Keratinocyte (primary cell): Measurements from ENCODE around the gene XPO1. TPM values are rescaled to one million over a fixed set of nuclear protein-coding genes. Genes with fewer than 3 reads are reported as not detected.
"Not testable (repeated sequence)": the region's sequence is repeated elsewhere in the genome, so short reads cannot be mapped to it uniquely, and the experiment has no call there.

Experiments
- DNase-seq: peaks from one replicate; pipeline ENCODE4 v3.0.0-alpha.2; 2011; ENCODE audit warnings: low read depth, missing footprints, low spot score
- FAIRE-seq: peaks from 2 replicates; lab custom pipeline; 2011; peaks lifted over from hg19 to GRCh38; lab: Jason Lieb, UNC
- H2AFZ ChIP-seq: 2 replicates; pipeline ENCODE4 v1.6.0; 2012; ENCODE audit warnings: low read length, control low read depth, inconsistent platforms; ENCODE audit not compliant: control insufficient read depth
- H3K27ac ChIP-seq: 2 replicates; pipeline ENCODE4 v1.5.1; 2011; ENCODE audit warnings: low read length; ENCODE audit not compliant: control insufficient read depth, insufficient read depth
- H3K27me3 ChIP-seq: 3 replicates; pipeline ENCODE4 v1.6.0; 2011; ENCODE audit warnings: low read length; ENCODE audit not compliant: control insufficient read depth, insufficient read depth; ENCODE audit errors: extremely low read depth
- H3K36me3 ChIP-seq, 2 experiments: 2 replicates in 1 of 2; 3 replicates in 1 of 2; pipeline ENCODE4 v1.5.1; 2011; ENCODE audit warnings: low read length in 2 of 2, mild to moderate bottlenecking in 1 of 2; ENCODE audit not compliant: control insufficient read depth in 2 of 2, insufficient read depth in 2 of 2; ENCODE audit errors: extremely low read depth in 1 of 2
- H3K4me1 ChIP-seq: 3 replicates; pipeline ENCODE4 v1.5.1; 2011; ENCODE audit warnings: low read length; ENCODE audit not compliant: control insufficient read depth, insufficient read depth; ENCODE audit errors: extremely low read depth
- H3K4me2 ChIP-seq: 3 replicates; pipeline ENCODE4 v1.6.0; 2011; ENCODE audit warnings: low read depth, low read length; ENCODE audit not compliant: control insufficient read depth, insufficient read depth; ENCODE audit errors: extremely low read depth
- H3K4me3 ChIP-seq, 3 experiments: fragments of 200-600 bp in 1 of 3; sonication (generic) in 1 of 3; 2 replicates in 2 of 3; 3 replicates in 1 of 3; pipeline ENCODE4 v1.5.1; 2011 to 2016; ENCODE audit warnings: low read length in 3 of 3, mild to moderate bottlenecking in 3 of 3, control low read depth in 2 of 3, inconsistent platforms in 1 of 3, low read depth in 1 of 3, mixed read lengths in 1 of 3, mixed run types in 1 of 3, moderate library complexity in 1 of 3; ENCODE audit not compliant: control insufficient read depth in 2 of 3, insufficient read depth in 2 of 3; ENCODE audit errors: extremely low read depth in 1 of 3
- H3K79me2 ChIP-seq: 2 replicates; pipeline ENCODE4 v1.6.0; 2012; ENCODE audit warnings: low read length; ENCODE audit not compliant: control insufficient read depth, insufficient read depth
- H3K9ac ChIP-seq: 3 replicates; pipeline ENCODE4 v1.6.0; 2011; ENCODE audit warnings: low read length; ENCODE audit not compliant: control insufficient read depth, insufficient read depth; ENCODE audit errors: extremely low read depth
- H3K9me1 ChIP-seq: 3 replicates; pipeline ENCODE4 v1.6.0; 2011; ENCODE audit warnings: low read length; ENCODE audit not compliant: control insufficient read depth, insufficient read depth; ENCODE audit errors: extremely low read depth
- H3K9me3 ChIP-seq: 2 replicates; pipeline ENCODE4 v1.5.1; 2012; ENCODE audit warnings: low read depth, low read length; ENCODE audit not compliant: control insufficient read depth
- H4K20me1 ChIP-seq: 3 replicates; pipeline ENCODE4 v1.6.0; 2011; ENCODE audit warnings: low read length; ENCODE audit not compliant: control insufficient read depth, insufficient read depth; ENCODE audit errors: extremely low read depth
- CTCF ChIP-seq, 3 experiments: IDR thresholded peaks in 1 of 3; conservative IDR thresholded peaks in 1 of 3; optimal IDR thresholded peaks in 1 of 3; 2 replicates in 2 of 3; 3 replicates in 1 of 3; pipeline versions ENCODE3 to v1.5.1; 2011; ENCODE audit warnings: low read length in 3 of 3, mild to moderate bottlenecking in 3 of 3, moderate library complexity in 2 of 3, control low read depth in 1 of 3, inconsistent platforms in 1 of 3; ENCODE audit not compliant: insufficient read depth in 2 of 3; ENCODE audit errors: extremely low read depth in 1 of 3
- EZH2 ChIP-seq: IDR thresholded peaks from one replicate; pipeline ENCODE4 v1.6.1; 2012; ENCODE audit warnings: inconsistent platforms, mild to moderate bottlenecking, low read length, moderate library complexity
- dilution Hi-C: fragments of 300-500 bp; cut with MboI; formaldehyde crosslinking; loops from one replicate; pipeline ENCODE4 v1.7.0; 2020; ENCODE audit warnings: low sequenced_read_pairs; ENCODE audit not compliant: extremely low pct_ligation_motif_present
- polyA plus RNA-seq, 5 experiments: library from polyadenylated mRNA; depleted of rRNA in 3 of 5; stranded (reverse) in 3 of 5; stranded (forward) in 1 of 5; unstranded in 1 of 5; fragments of >200 nt; gene quantifications; 1 replicate in 1 of 5; 2 replicates in 3 of 5; 3 replicates in 1 of 5; pipeline versions ENCODE4 v1.2.1 to v1.2.3, GENCODE V29; 2011 to 2012; ENCODE audit warnings: missing spikeins in 2 of 5, low read depth in 1 of 5, low replicate concordance in 1 of 5

The XPO1 gene
- polyA plus RNA-seq, 1 donor (not counting 4 experiments of a cell fraction or from before 2014, with no cell fraction given): 144 TPM

GRCh38 chr2:61549546-61549945 lies 11.4 kb upstream of the XPO1 start:
- no peak overlapping the region for H2AFZ ChIP-seq
- TF ChIP-seq CTCF (optimal IDR thresholded peaks at IDR 0.05 in 1 of 3, IDR thresholded peaks at IDR 0.05 in 1 of 3, conservative IDR thresholded peaks at IDR 0.05 in 1 of 3; ENCODE audit: extremely low read depth in 1 of 3, insufficient read depth in 2 of 3, low read length in 3 of 3) (no peak), EZH2 (no peak)
- H3K4me2 ChIP-seq: no peak overlapping the region
- H4K20me1 ChIP-seq: no peaks in the 10 kb centered on the region
- H3K4me3 ChIP-seq: no peak overlapping the region
- no peak for FAIRE-seq
- H3K9me1 ChIP-seq: no peaks in the 10 kb centered on the region
- H3K9me3 ChIP-seq: no peaks in the 10 kb centered on the region
- H3K27ac ChIP-seq: no peak overlapping the region
- no peaks in the 10 kb centered on the region for H3K27me3 ChIP-seq
- no peak for DNase-seq
- no peaks in the 10 kb centered on the region for H3K79me2 ChIP-seq
- no peak overlapping the region for H3K9ac ChIP-seq
- H3K4me1 ChIP-seq: no peaks in the 10 kb centered on the region
- dilution Hi-C loops: no loop called here
- no peaks in the 10 kb centered on the region for H3K36me3 ChIP-seq

DNA sequence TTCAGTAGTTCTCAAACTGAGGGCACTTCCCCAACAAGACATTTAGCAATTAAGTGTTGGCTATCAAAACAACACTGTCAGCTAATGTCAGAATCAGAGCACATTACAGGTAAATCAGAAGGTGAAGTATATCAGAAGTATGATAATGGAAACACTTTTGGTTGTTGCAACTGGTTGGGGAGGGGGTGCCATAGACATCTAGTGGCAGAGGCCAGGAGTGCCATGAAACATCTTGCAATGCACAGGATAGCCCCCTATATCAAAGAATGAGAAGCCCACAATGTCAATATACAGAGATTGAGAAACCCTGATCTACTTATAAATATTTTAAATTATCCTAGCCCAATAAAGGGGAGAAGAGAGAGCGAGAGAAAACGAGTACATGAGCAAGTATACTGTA lies 4.9 kb upstream of the XPO1 start:
- Histone ChIP-seq H3K36me3 (no peaks in the 10 kb centered on the region), H4K20me1 (no peaks in the 10 kb centered on the region), H3K27ac (no peak overlapping the region), H3K9ac (no peak overlapping the region), H3K9me1 (no peaks in the 10 kb centered on the region), H3K4me3 (no peak overlapping the region), H3K4me1 (peaks cover 9% of the 10 kb centered on the region), H3K9me3 (no peaks in the 10 kb centered on the region), H2AFZ (no peak overlapping the region), H3K79me2 (no peaks in the 10 kb centered on the region), H3K27me3 (no peaks in the 10 kb centered on the region), H3K4me2 (no peak overlapping the region)
- no peak for TF ChIP-seq EZH2
- no peak for TF ChIP-seq CTCF (optimal IDR thresholded peaks at IDR 0.05 in 1 of 3, IDR thresholded peaks at IDR 0.05 in 1 of 3, conservative IDR thresholded peaks at IDR 0.05 in 1 of 3; ENCODE audit: extremely low read depth in 1 of 3, insufficient read depth in 2 of 3, low read length in 3 of 3)
- FAIRE-seq: no peak
- DNase-seq: no peak
- dilution Hi-C loops: no loop called here

- H3K4me3 ChIP-seq, dilution Hi-C loops, H3K9me3 ChIP-seq, H3K36me3 ChIP-seq, H3K9ac ChIP-seq, H2AFZ ChIP-seq, H3K4me2 ChIP-seq, H3K4me1 ChIP-seq, H3K27me3 ChIP-seq, H4K20me1 ChIP-seq, DNase-seq, H3K27ac ChIP-seq, FAIRE-seq, H3K9me1 ChIP-seq: not testable (repeated sequence)
- H3K79me2 ChIP-seq: peaks cover 27% of the 10 kb centered on the region
Measured at GRCh38 chr2:61540167-61540566, 2.0 kb upstream of the XPO1 start.
